GM19238 (cell line): ENCODE data around the gene EIF4G1.

ENCODE experiments used
- DNase-seq: peaks from one replicate; pipeline ENCODE4 v3.0.0; 2011; ENCODE audit warnings: low spot score; ENCODE audit not compliant: insufficient read length

Gene EIF4G1

DNA sequence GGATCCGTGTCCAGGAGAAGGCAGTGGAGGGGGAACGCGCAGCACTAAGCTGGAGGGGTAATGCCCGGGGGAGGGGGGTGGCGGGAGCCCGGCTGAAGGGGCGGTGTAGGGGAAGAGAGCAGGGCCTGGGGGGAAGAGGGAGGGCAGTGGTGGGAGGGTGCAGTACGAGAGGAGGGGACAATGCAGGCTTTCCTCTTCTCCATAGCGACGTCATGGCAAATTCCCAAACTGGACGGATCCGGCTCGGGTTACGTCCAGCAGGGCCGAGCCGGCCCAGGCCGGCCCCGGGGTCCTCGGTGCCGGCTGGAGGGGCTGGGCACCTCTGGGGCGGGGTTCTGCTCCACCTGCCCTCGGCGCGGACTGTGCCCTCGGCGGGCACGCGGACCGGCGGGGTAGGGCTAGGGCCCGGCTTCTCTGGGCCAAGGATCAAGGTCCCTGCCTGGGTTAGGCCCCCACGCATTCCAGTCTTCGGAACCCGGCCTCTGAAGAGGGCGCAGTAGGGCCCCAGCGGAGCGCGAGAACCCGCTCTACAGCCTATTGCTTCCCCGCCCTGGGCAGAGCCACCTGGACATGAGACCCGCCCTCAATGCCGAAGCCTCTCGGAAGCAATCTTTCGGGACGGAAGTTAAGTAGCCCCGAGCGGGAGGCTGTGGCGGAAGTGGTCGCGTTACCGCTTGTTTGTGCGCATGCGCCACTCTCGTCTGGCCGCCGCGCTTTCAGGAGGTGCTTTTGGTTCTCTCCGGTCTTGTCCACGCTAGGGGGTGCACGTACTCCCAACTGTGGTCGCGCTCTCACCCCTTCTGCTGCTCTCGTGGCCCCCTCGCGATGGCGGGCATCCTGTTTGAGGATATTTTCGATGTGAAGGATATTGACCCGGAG lies 48.5 kb downstream of the EIF4G1 start:
- peak; percentile 93 for DNase-seq

DNA sequence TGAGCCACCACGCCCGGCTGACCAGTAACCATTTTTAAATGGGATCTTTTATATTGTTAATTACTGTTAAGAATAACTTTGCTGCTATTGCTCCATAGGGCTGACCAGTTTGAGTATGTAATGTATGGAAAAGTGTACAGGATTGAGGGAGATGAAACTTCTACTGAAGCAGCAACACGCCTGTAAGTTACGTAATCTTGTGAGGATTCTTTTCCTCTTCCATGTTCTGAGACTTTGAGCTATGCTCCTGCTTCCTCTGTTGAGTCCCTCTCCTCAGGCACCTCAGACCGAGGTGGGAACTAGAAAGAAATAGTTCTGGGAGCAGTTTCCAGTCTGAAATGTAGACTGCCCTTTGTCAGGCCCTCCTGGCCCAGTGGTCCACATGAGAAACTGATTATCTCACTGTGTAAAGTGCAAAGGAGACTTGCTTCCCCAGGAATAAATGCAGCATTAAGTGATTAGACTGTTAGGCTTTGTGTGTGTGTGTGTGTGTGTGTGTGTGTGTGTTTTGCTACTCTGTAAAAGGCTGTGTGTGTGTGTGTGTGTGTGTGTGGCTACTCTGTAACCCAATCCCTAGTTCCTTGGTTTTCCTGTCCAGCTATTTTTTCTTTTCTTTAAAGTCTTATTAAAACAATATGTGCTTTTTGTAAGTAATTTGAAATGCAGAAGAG lies 52.3 kb downstream of the EIF4G1 start:
- DNase-seq: no peak

DNA sequence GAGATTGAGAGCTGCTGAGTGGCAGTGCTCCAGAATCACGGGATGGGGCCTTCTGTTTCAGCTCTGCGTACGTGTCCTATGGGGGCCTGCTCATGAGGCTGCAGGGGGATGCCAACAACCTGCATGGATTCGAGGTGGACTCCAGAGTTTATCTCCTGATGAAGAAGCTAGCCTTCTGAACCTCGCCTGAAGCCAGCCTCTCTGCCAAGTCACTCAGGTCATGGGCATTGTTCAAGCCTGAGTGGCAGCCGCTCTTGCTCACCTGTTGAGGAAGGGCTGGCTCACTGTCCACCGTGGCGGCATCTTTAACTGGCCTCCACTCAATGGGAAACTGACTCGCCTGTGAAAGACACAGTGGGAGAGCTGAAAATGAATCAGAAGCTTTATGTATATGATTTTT lies 53.7 kb downstream of the EIF4G1 start:
- no peak for DNase-seq

DNA sequence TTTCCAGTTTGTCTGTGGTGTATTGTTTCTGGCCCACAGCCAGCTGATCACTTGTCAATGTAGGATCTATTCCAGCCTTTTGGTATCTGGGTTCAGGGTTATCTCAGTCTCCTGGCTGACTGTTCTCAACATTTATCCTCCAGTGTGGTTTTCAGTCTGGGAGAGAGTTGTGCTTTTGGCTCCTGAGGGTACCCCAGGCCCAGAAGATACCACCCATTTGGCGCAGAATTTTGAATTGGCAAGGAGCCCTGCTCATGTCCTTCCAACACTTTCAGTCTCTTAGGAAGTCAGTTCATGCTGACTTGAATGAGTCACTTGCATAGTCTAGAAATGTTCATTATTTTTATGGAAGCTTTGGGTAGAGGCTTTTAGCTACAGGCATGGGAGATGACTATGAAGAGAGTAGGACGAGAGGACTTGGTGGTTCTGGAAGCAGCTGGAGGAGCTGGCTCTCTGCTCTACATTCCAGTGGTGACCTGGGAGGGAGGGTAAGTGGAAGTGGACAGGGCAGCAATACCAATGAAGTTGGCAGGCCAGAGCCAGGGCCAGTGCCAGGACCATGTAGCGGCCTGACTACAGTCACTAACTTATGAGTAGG lies 54.3 kb downstream of the EIF4G1 start:
- DNase-seq: no peak

DNA sequence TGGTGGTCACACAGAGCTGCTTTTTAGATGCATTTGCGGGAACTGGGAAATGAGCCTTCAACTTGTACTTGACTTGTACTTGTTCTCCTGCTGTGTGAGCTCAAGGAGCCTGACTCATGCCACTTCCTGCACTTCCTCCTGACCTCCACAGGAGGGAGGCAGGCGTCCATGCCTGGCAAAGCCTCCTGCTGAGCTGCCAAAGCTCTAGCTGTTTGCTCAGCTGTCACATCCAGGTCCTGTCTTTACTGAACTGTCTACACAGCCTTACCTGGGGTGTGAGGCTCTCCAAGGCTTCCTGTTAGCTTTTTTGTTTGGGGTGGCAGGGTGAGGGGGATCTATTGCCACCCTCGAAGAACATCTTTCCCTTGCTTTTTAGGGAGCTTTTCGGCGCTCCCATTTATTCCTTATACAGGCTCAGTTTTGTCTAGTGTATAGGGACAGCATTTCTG lies 57.2 kb downstream of the EIF4G1 start:
- DNase-seq: peak; percentile 78

DNA sequence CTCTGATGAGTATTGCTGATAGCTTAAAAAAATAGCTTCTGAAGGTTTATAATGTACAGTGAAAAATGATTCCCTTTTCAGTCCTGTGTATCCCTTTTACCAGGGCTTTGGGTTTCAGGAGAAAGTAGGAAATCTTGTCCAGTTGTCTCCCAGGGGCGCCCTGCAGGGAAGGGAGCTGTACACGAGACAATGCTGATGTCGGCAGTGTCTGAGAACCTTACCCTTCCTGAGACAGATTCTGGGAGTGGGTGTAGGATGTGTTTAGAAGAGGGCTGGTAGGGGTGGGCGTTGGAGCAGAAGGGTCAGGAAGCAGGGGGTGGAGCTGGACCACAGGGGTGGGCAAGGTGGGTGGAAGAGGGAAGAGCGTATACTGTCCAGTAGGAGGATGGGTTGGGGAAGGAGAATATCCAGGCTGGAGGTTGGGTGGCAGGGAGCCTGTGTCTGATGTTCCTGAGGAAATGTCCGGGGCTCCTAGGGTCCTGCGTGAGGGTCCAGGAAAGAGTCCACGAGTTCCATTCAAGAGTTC lies 58.0 kb downstream of the EIF4G1 start:
- DNase-seq: no peak

DNA sequence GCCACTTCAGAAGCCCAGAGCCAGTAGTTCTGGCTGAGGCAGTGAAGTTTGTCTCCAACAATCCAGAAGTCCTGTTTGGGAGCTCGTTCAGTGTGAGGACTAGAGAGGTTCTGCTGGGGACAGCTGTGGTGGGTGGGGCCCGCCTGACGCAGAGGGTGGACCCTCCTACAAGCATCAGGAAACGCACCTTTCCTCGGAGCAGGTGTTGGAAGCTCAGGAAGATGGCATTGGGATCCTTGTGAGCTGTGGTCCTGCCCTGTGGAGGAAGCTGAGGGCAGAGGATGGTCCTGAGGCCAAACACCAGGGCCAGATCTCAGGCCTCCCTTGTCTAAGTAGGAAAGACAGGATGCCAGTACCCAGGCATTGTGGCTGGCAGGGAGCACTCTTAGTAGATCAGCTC lies 58.5 kb downstream of the EIF4G1 start:
- DNase-seq: no peak

DNA sequence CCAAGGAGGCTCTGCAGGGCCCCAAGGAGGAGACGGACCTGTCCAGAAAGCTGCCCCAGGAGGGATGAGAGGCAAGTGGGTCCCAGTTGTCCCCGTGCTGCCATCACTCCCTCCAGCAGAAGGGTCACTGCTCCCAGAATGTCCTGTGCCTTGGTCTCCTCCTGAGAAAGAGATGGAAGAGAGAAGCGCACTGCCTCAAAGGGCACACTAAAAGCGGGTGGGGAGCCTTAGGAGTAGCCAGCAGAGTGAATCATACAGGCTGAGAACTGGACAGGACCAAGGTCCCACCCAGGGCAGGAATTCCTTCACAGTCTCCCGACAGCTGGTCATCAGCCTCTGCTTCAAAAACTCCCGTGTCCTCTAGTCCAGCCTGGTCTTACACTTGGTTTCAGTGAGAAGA lies 59.0 kb downstream of the EIF4G1 start:
- DNase-seq: no peak

DNA sequence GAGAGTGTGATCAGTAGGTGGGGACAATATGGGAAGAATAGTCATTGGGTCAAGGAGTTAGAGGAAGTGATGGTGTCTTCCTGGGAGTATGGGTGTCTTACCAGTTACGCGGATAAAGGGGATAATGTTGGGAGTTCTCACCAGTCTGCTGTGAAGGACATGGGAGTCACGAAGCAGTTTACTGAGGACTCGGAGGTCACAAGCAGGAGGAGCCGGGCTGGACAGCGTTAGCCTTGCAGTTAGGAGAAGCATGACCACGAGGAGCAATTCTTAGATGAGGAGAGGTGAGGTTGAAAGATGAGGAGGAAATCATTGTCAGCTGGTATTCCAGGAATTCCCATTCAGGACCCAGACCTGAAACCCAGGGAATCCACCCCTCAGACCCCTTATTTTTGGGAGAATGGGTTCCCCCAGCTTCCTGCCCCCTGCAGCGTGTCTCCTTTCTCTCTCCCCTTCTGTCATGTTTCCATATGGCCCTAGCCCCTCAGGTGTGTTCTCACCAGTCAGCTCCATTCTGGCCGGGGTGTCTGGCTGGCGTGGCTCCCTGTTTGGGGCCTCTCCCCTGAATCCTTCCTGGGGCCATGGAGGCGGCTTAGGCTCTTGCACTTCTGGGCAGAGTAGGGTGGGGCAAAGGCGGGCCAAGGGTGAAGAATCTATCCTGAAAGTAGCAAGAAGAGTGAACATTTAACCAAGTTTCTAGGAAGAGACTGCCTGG lies 61.5 kb downstream of the EIF4G1 start:
- DNase-seq: no peak

DNA sequence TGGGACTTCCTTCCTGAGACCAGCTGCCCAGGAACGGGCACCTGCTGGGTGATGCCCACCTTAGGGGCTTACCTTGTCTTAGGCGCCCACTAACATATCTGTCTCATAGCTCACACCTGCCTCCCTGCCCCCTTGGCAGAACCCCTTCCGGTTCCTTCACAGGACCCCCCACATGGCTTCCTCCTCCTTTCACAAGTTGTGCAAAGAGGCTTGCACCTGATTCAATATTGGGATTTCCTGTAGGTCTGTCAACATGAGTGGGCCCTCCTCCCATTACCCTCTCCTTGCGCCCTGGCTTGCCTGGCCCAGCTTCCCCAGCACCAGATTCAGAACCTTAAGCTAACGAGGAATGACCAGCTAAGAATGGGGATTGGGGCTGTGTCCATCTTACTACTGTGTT lies 63.0 kb downstream of the EIF4G1 start:
- DNase-seq: no peak

DNA sequence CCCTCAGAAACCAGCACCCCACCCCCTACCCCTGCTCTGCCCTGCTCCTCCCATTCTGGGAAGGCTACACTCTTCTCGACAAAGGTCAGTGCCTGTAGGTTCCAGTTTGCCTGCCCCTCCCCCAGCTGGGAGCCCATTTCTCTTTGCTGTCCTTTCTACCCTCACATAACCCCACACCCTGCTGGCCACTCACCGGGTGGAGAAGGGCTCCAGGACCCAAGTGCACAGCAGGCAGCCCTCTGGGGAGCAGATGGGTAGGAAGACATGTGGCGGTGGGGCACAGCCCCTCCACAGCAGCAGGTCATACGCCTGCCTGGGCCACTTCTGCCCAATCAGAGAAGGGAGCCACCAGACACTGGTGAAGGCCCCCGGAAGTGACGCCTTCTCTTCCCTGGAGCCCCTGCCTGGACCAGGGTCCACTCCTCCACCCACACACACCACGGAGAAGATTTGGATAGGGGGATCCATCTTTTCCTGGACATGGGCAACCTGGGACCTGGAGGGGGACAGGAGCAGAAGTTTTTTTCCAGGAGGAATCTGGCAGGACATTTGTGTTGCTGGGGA lies 63.6 kb downstream of the EIF4G1 start, which contains the start of gene THPO:
Gene THPO, minus strand, starts transcription at position 326 of the 564 bp plus-strand sequence. CDS start 1,948 bp downstream, outside the sequence.
- no peak for DNase-seq

DNA sequence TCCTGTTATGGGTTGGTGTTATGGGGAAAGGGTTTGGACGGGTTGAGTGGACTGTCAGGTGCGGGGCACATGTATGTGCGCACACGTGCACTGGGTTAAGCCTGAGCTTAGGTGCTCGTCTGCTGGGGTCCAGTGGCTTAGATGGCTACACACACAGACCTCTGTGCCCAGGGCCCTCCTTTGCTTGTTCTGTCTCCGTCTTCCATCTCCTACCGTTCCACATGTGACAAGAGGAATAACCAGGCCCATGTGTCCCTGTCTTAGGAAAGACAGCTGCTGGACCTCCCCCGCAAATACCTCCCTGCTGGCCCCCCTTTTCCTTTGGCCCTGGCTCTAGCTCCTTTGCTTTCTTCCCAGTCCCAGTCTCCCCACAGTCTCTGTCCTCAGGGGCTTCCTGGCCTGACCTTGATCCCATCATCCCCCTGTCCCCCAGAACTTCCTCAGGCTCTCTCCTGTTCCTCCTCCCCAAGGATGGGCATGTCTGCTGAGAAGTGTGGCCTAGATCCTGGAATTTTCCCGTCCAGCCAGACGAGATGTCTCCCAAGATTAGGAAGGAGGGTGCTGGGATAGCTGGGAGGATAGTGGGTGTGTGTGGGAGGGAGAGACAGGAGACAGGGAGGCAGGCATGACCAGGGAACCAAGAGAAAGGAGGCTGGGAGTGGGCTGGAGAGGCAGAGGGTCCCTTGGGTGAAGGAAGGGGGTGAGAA lies 64.4 kb downstream of the EIF4G1 start:
- DNase-seq: no peak

DNA sequence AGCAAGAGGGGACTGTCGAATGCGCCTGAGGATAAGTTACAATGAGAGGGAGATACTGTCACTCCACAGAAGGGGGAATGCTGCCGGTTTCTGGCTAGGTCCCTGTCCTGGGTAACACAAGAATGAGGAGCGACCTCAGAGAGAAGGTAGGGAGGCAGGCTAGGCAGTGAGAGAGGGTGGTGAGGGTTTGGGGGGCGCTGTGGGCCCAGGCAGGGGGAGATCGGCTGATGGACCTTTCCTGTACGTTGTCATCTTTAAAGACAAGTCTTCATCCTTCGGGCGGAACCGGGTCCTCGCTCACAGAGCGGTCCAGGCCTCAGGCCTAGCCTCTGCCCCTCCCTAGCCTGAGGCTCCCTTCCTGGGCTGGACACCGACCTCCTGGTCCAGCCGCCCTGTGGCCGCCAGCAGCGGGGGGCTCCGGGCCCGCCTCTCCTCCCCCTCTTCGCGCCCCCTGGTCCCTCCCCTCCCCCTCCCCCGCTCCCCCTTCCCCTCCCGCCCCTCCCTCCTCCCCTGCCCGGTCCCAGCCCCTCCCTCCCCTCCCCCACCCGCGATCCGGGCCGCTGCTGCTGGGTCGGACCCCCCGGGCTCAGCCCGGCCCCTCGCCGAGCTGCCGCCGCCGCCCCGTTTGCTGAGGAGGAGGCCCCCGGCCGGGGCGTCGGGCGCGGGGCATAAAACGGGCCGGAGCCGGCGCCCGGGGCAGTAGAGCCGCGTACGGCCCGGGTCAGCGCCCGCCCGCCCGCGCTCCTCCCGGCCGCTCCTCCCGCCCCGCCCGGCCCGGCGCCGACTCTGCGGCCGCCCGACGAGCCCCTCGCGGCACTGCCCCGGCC lies 65.2 kb downstream of the EIF4G1 start, which contains the start of gene CHRD:
Gene CHRD, plus strand, starts transcription at position 697 of the 827 bp plus-strand sequence. CDS start 265 bp downstream, outside the sequence.
- no peak for DNase-seq

DNA sequence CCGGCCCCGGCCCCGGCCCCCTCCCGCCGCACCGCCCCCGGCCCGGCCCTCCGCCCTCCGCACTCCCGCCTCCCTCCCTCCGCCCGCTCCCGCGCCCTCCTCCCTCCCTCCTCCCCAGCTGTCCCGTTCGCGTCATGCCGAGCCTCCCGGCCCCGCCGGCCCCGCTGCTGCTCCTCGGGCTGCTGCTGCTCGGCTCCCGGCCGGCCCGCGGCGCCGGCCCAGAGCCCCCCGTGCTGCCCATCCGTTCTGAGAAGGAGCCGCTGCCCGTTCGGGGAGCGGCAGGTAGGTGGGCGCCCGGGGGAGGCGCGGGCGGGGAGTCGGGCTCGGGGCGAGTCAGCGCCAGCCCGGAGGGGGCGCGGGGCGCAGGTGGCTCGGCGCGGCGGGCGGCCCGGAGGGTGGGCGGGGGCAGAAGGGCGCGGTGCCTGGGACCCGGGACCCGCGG lies 65.8 kb downstream of the EIF4G1 start:
- DNase-seq: no peak

DNA sequence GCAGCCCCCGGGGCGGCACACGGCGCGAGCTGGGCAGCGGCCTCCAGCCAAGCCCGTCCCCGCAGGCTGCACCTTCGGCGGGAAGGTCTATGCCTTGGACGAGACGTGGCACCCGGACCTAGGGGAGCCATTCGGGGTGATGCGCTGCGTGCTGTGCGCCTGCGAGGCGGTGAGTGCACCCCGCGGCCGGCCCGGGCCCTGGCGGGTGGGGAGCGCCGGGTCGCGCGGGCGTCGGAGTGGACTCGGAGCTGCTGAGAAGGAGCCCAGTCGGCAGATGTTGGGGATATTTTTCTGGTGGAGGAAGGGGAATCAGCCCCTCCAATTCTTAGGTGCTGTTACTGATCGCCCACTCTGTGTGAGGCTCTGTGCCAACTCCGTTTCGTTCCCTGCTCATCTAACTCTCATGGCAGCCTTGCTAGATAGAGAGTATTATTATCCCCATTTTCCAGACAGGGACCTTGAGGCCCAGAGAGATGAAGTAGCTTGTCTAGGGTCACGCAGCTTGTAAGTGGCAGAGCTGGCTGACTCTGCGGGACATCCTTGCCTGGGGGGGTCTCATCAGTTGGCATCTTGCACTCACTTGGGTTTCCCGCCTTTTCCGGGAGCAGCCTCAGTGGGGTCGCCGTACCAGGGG lies 66.3 kb downstream of the EIF4G1 start:
- no peak for DNase-seq

DNA sequence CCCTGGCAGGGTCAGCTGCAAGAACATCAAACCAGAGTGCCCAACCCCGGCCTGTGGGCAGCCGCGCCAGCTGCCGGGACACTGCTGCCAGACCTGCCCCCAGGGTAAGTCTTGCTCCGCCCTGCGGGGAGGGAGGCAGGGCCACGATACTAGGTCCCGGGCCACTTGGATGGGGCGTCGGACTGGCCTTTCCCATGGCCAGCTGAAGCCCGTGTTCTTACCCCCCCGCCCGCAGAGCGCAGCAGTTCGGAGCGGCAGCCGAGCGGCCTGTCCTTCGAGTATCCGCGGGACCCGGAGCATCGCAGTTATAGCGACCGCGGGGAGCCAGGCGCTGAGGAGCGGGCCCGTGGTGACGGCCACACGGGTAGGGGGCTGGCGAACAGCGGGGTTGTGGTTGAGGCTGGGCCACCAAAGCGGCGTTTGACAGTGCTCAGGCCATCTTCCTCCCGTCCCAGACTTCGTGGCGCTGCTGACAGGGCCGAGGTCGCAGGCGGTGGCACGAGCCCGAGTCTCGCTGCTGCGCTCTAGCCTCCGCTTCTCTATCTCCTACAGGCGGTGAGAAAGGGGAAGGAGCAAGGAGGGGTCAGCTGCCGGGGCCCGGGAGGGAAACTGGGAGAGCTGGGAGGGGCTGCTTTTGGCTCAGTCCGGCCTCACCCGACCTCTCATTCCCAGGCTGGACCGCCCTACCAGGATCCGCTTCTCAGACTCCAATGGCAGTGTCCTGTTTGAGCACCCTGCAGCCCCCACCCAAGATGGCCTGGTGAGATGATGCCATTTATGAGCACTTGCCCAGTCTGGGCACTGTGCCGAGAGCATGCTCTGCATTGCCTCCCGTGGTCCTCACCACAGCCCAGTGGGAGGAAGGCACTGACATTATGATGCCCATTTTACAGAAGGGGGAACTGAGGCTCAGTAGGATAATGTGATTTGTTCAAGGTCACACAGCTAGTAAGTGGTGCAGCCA lies 67.1 kb downstream of the EIF4G1 start:
- no peak for DNase-seq

DNA sequence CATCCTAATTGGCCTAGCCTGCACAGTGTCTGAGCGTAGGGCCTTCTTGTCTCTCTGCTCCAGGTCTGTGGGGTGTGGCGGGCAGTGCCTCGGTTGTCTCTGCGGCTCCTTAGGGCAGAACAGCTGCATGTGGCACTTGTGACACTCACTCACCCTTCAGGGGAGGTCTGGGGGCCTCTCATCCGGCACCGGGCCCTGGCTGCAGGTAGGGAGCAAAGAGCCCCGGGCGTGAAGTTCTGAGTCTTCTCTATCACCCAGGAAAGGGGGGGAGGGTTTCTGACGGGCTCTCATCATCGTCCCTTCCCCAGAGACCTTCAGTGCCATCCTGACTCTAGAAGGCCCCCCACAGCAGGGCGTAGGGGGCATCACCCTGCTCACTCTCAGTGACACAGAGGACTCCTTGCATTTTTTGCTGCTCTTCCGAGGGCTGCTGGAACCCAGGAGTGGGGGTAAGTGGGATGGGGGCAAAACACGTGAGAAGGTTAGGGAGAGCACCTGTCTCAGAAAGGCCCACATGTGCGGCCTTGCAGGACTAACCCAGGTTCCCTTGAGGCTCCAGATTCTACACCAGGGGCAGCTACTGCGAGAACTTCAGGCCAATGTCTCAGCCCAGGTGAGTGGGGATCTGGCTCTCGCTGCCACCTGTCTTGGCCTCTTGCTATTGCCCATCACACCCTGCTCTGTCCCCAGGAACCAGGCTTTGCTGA lies 68.1 kb downstream of the EIF4G1 start:
- DNase-seq: no peak
